Anterior cingulate cortex (tissue), 58 donors: ENCODE measurements around the gene UBQLN4.

Experiments used
- DNase-seq, 58 donors: peaks; one replicate each; lab custom pipeline; 2025; lab: John Stamatoyannopoulos, UW

UBQLN4 gene

DNA sequence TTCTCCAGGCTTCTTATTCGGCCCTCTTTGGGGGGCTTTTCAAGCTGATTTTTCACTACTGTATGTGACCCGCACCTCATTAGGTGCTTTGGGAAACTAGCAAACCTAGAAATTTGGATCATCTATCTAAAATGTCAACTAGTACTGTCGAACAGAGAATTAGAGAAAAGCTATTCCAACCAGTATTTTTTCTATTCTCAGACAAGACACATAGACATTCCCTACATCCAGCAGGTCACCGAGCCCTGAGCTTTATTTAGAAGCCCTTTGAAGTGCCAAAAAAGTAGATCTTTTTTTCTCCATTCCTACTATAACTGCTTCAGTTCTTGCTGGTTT lies 32.5 kb downstream of the UBQLN4 start:
- no peak for DNase-seq

DNA sequence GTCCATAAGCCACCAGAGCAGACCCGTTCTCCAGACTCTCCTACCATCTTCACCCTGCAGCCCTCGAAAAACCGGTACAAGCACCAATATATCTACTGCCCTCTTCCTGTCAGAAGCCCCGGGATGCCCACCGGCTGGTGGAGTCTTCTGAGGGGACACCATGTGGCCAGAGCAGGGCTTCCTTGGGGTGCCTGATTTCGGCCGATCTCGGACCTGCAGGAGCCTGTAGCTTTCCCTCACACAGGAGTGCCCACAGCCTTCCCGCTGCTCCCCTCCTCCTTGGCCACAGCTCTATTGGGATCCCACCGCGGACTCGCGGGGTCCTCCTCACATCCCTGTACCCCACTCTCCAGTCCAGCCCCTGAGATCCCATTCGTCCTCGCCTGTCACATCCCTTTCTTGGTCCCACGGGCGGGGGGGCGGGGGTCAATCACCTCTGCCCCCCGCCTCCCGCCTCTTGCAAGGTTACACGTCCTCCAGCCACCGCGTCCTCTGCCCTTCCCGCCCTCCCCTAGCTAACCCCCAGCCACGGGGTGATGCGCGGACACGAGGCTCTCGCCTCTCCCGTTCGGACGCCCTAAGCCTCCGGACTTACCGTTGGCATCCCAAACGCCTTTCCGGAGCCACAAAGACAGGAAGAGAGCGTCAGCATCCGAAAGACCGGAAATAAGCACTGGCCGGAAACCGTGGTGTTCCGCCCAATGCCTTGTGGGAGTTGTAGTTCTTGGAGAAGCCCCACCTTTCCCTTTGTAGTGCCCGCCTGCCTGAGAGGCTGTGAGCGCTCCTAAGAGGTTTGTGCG lies 33.1 kb downstream of the UBQLN4 start, which contains the start of gene SSR2:
TSS of gene SSR2 (minus strand) at position 659 of the 800 bp plus-strand sequence. CDS start 784 bp downstream, outside the sequence.
- DNase-seq: peak in 57 of 58 donors; percentile 26 to 95 (median 82)

DNA sequence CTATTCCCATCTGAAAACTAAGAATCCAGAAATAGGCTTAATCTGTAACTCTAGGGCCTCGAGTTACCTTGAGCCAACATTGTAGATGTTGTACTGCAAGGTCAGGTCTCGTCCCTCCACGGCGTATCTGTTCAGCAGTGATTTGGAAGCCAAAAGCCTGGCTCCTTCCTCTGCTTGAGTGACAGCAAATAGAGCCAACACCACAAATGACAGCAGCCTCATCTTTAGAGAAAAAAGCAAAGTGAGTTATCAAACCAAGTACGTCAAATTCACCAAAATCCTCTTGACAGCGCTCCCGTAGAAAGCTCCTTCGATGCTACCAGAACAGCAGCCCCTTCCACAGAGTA lies 33.7 kb downstream of the UBQLN4 start:
- DNase-seq: no peak

DNA sequence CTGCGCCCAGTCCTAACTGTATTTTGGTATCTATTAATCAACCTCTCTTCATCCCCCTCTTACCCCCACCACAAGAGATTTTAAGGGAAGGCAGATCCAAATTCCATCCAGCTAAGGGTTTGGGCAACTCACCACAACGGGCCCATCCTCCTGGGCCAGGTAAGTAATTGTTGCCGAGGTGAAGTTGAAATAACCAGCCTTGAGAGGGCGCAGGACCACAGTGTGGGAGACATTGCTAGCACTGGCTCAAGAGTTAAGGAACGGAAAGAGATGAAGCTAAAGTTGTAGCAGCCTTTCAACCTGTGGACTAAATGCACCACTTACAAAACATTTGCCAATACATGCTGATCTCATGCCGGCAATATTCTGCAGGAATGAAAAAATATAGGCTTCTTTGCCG lies 38.8 kb downstream of the UBQLN4 start:
- DNase-seq: no peak

DNA sequence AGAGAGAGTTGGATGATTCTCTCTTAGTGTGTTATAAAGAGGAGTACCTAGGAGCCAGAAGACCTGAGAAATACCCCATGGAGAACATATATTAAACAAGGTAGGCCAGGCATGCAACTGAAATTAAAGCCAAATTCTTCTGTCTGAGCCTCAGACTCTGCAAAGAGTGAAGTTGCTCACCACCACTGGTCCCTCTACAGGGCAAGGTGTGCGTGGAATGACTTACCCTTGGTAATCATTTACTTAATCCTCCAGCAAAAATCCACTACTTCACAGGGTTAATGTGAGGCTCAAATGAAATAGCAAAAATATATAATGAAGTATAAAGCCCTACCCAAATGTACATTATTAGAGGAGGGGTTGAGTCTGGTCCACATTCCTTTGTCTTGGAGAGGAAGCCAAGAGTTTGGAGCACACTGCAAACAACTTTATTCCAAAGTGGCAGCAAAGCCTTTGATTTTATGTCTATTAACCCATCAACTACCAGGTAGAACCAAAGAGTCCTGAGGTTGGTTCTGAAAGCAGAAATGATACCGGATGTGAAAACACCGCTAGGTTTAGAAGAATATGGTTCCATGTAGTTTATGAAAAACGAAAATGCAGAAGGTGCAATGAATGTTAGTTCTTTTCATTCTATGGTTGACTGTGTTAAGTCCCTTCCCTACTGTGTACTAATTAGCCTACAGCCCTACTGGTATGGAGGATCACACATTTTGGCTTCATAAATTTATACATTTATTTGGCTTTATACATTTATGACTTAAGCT lies 41.4 kb downstream of the UBQLN4 start:
- DNase-seq: no peak

DNA sequence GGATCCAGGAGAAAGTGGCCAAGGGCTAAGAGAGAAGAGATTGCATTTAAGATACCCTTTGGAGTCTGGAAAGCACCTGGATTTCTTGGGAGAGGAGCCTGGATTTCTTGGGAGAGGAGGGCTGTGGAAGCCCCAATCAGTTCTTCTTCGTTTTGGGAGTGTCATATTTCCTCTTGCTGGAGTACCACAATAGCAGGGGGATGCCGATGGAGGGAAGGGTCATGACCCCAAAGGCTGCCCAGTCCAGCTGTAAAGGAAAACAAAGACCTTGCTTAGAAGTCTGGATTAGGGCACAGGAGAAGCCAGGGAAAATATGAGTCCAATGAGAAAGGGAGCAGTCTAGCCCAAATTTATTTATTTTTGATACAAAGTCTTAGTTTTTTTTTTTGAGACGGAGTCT lies 44.2 kb downstream of the UBQLN4 start:
- no peak for DNase-seq

DNA sequence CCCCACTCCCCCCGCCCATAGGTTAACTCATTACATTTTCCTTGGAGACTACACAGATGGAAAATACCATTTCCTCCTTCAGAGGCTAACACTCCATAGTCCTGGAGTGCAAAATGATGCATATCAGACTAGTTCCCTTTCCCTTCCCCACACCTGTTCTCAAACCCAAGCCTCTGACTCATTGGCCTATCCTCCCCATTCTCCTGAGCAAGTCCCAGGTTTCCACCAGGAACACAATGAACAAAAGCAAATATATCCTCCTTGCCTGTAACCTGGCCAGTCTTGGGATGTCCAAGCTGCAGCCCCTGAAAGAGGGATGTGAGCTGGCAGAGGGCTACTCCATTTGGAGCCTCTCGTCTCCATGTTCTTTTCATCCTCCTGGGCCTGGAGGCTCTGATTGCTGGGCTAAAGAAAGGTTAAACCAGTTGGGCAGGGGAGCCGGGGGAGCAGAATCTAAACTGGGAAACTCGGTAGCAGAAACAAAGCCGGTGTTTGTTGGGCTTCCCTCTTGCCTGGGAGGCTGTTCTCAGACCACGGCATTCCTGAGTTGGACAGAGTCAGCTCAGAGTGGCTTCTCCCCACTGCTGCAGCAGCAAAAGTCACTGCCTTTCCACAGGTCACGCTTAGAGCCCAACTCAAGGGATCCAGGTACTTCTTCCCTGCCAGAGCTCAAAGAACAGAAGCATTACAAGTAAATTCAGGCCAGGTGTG lies 46.8 kb downstream of the UBQLN4 start:
- no peak for DNase-seq

DNA sequence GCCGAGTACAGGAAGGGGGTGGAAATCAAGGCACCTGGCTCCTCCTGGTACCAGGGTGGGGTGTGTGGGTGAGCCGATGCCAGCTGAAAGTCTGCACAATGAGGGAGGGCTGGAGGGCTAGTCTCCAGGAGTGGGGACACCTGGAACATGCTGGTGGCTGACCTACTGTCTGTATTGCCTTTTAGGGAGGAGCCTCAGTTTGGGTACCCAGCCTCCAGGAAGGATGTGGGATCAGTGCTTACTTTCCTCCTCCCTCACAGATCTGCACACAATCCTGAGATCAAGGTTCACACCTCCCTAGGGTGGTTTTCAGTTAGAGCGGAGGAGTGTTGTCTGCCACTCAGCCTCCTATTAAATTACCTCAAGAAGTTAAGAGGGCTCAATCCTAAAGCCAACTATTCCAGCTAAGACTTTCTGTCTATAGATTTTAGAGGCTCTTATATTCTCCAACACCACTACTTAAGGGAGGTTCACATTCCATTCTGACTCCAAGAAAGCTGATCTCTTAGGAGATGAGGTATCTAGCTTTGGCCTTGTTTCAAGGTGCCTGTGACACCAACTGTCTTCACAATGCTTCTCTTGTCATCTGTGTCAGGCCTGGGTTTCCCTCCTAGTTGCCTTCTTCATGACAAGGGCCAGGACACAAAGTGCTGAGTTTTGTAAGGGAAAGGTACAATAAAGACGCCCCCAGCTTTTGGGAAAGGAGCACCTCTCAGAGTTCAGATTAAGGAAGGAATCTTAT lies 48.6 kb downstream of the UBQLN4 start:
- DNase-seq: no peak

DNA sequence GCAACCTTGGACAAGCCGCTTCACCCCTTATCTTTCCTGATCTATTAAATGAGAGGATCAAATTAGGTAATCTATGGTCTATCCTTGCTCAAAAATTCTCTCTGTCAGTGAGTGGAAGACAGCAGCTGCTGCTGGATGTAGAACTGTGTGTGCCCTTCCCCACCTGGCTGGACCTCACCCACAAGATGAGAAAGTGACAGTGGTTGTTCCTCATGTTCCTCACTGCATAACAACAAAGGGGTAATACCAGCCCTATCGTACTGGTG lies 49.7 kb downstream of the UBQLN4 start:
- DNase-seq: no peak

DNA sequence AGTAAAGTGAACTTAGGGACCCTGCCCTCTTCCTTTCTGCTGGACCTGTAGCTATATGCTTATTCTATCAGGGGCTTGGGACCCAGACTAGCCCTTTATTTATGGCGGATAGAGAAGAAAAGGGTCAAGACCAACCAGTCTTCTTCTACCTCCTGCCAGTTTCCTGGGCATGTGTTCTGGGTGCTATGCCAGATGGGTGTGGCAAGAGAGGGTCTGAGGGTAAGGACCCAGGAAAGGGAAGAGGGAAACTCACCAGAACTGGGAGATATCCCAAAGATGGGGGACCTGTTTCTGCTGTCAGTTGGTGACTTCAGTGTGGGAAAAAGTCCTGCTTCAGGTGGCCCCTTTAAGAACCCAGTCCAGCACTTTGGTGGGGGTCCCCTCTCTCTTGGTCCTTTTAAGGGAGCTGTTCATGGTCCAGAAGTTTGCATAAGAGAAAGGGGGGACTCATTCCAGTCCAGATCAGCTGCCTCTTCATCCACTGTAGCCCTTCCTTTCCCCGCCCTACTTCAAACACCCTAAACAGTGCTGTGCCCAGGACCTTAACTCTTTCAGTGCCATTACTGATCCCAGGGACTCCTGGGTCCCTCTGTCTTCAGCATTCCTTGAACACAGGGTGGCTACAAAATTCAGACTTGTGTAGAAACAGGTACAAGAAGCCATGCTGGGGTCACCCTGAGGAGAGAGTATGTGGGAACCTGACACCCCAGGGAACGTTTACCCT lies 51.2 kb downstream of the UBQLN4 start:
- DNase-seq: no peak

DNA sequence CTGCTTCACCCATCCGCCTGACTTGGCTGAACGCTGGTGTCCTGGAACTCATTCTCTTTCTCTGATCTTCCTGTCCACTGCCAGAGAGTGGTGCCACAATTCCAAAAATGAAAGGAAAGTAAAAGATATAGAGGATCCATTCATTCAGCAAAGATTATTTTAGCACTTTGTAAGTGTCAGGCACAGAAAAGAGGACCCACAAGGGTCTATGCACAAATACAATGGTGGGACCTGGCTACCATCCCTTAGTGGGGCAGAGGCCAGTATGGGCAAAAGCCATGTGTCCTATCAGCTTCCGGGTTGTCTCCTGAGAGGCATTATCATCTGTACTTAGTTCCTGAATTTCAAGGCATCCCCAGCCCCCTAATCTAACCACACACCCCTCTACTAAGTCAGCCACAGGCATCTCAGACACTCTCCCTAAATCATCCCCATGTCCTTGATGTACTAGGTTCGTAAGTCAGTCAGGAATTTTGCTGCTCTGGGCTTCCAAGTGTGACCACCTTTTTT lies 51.9 kb downstream of the UBQLN4 start:
- DNase-seq: no peak

DNA sequence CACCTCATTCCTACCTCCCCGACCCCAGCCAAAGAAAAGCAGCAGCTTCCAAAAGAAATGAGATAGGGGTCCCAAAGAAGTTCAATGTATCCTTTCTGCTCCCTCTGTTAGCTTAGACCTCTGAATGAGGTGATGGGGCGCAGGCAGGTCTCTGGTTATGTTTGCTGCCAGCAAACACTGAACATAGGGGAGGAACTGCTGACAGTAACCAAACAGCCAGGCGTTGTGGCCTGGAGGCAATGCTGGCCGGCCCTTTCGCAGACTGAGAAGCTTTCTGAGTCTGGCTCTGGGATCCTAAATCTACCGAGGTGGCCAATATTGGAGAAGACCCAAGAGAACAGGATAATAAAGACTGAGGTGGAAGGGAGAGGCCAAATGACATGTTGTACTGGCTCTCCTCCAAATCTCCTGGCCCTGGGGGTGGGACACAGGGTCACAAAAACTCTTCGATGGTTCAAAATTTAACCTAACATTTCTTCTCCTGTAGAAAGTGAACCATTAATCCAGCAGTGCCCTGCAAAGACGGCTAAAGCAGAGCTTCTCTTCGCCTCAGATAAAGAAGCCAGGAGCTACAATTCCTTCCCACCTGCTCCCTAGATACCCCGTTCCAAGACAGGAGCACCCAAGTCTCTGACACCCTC lies 52.5 kb downstream of the UBQLN4 start:
- DNase-seq: no peak

DNA sequence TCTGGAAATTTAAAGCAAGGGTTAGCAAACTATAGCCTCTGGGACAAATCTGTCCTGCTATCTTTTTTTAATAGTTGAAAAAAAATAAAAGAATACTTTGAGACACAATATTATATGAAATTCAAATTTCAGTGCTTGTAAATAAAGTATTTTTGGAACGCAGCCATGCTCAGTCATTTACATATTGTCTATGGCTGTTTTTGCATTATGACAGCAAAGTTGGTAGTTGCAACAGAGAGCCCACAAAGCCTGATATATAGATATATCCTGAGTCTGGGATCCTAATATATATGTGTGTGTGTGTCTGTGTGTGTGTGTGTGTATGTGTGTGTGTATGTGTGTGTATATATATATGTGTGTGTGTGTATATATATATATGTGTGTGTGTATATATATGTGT lies 53.6 kb downstream of the UBQLN4 start:
- DNase-seq: no peak

DNA sequence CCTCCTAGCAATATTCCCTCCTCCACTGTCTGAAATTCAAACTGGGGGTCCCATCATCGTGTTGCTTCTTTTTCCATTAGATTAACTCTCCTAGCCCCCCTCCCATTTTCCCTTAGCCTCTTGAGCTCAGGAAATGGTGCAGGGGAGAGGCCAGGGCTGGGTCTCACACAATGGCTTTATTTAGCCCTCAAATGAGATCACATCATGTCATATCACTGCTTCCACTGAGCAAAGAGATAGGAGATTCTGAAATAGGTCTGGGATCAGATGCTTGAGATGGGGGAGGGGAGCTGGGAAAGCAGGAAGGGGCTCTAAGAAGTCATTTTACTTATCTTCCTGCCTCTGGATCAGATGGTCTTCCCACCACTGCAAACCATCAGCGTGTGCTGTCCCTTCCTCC lies 57.4 kb downstream of the UBQLN4 start:
- no peak for DNase-seq

DNA sequence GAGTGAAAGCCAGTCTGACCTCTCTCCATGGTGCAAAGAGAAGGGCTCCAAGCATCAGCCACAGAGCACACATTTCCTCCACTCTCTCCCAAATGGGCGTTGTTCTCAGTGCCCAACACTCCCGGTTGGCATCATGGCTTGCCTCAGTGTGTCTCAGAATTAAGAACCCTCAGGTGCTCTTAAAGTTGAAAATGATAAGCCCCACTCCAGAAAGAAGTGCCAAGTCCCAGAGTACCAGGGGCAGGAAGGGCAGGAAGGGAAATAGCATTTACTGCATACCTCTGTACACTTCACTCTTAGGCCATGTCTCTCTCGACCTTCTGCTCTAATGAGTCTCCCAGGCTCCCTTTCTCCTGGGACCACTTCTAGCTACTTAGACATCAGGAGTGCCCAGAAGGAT lies 60.0 kb downstream of the UBQLN4 start:
- DNase-seq: no peak

DNA sequence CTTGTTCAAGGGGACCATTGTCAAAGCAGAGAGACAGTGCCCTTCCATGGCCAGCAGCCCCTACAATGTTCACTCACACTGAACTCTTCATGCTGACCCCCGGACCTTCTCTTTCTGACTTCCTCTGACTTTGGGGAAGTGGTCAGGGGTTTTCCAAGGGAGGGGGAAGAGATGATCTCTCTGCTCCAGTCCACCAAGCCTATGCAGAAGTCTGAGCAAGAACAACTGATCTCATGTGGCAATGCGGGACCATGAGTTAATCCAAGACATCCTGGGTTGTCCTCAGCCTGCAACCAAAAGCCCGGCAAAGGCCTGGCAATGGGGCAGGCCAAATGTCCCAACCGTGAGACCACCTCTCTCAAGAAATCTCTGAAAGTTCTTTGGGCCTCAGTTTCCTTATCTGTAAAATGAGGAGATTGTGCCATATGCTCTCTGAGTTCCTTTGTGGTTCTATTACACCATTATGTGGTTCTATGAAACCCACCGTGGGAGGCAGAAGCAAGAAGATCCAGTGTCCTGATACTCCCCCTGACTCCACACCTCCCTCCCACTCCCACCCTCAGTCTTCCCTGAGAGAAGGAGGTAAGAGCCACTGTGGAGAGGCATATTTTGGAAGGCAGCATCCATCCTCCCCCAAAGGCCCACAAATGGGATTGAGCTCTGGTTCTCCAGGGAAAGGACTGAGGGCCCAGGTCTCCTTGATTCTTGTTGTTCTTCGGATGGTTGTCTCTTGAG lies 63.4 kb downstream of the UBQLN4 start:
- peak in 2 of 58 donors; percentile 19 to 26 for DNase-seq

DNA sequence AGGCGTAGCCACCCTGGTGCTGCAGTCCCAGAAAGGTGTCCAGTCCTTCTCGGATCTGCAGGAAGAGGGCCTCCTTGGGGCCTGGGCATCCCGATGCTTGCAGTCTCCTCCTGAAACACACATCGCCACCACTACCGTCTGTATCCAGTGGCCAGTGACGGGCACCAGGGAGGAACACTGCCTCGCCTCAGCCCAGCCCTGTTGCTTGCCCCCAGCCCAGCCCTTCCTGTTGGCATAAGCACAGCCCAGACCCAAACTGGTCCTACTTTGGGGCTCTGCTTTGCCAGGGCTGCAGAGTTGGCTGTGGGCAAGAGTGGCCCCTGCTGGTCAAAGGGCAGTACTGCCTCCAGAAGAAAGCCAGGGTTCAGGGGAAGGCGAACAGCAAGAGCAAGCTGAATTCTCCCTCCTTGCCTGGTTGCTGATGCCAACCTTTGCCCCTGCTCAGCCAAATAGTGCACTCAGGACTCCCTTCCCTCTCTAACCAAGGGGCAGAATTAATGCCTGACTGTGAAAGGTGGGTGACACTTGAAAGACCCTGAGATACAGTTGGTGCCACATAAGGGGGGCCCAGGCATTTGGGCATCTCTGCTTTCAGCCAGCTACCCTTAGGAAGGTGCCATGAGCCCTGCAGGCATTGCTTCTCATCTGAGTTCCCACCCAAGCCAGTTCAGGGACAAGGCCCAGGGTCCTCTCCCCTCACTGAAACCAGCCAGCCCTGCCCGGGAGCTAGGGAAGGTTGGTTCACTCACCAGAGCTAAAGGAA lies 64.2 kb downstream of the UBQLN4 start:
- peak in 55 of 58 donors; percentile 30 to 86 (median 73) for DNase-seq
